Measurements from ENCODE around the gene DEFB108B.
"Not testable (repeated sequence)": the region's sequence is repeated elsewhere in the genome, so short reads cannot be mapped to it uniquely, and the experiment has no call there.

GRCh38 chr11:71867209-71867608 is 34.2 kb downstream of the DEFB108B start:
- not testable (repeated sequence) for TF ChIP-seq CTCF (conservative IDR thresholded peaks at IDR 0.05 in 1 of 2, IDR thresholded peaks at IDR 0.05 in 1 of 2; ENCODE audit: extremely low read depth in 1 of 2, insufficient read depth in 1 of 2, low read depth in 1 of 2, low read length in 2 of 2); EZH2 (IDR thresholded peaks at IDR 0.05; ENCODE audit: borderline replicate concordance, low read length)

All from mammary epithelial cell (primary cell).